HG03442 (cell line): ENCODE data around the gene VPS4B.

Experiments
- ATAC-seq: cut with Tn5 transposase; IDR thresholded peaks from one replicate; pipeline ENCODE4 v1.9.1; 2021; ENCODE audit warnings: mild to moderate bottlenecking, moderate library complexity; ENCODE audit not compliant: unreplicated experiment

Gene VPS4B

GRCh38 chr18:63431180-63431579 is 8.9 kb upstream of the VPS4B start:
- no peak for ATAC-seq

- ATAC-seq = no peak
Measured at GRCh38 chr18:63430526-63430925, 8.2 kb upstream of the VPS4B start.

DNA sequence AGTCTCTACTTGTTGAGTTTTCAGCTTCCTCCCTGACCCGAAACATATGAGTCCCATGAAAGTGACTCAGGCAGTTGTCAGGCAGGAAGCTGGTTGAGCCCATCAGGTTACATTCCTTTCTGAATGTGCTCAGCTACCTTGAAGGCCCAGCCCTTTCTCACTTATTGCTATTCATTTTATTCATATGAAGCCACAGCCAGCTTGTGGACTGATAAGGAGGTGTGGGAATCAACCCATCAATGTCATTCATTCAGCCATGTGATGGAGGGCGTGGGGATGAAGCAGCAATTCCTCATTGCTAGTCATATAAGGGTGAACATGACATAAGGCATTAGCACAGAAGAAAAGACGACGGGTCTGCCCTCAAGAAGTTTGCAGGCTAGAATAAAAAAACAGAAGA is 5.3 kb upstream of the VPS4B start:
- ATAC-seq = no peak

DNA sequence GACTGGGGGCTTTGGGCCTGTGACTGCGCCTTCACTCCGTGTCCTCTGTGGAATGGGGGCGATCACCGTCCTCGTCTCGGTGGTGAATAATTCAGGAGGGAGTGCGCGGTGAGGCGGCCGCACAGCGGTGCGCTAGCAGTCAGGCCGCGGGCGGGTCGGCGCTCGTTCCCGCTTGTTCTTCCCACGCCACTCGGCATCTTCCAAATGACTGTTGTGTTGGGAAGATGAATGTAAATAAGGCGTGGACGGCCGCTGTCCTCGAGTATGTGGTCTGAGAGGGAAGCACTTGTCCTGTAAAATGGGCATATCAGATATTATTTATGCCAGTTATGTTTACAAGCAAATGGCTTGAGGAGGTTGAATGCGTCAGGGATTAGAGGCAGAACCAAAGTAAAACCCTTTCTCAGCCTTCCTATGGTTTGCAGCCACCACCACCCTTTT is 608 bp upstream of the VPS4B start:
- peak; percentile 26 for ATAC-seq

DNA sequence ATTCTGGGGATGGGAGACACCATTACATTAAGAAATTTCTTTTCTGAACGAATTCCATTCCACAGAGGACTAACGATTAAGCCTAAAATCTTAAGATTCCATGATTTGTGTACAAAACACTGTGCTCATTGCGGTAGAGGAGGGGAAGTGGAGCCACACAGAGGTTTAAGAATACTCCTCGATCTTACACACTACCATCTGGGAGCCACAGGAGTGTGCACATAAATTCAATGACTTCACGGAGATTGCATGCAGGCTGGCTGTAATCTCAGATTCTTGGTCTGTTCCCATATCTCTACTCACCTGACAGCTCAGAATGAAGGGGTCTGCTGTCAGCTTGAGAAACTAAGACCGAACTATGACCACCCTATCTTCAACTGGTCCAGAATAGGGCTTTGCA is 762 bp downstream of the VPS4B start:
- ATAC-seq = no peak

DNA sequence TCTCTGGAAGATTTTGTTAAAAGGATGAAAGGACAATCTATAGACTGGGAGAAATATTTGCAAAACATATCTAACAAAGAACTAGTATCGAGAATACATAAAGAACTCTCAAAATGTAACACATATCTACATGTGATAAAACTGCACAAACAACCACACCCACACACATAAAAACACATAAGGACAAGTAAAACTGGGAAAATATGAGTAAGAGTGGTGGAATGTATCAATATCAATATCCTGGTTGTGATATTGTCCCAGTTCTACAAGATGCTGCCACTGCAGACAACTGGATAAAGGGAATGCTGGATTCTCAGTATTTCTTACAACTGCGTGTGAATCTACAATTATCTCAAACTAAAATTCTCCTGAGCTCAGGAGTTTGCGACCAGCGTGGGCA is 9.3 kb downstream of the VPS4B start:
- ATAC-seq = no peak

GRCh38 chr18:63410792-63411191 is 11.5 kb downstream of the VPS4B start:
- ATAC-seq = no peak

- no peak for ATAC-seq
Measured at GRCh38 chr18:63409301-63409700, 13.0 kb downstream of the VPS4B start.

DNA sequence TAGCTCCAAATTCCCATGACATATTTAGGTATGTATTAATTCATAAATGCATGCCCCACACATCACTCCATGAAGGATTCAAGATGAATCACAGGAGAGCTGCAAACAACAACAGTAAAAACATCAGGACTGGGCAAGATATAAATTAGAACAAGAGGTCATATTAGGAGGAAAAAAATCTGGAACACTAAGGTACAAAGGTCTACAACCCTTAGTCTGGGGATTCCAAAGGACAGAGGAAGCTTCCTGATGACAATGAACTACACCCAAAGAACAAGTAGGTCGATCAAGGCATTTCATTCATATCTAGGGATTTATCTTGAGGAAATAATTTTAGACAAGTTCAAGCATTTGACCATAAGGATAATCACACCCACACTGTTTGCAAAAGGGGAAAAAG is 14.5 kb downstream of the VPS4B start:
- ATAC-seq = no peak

DNA sequence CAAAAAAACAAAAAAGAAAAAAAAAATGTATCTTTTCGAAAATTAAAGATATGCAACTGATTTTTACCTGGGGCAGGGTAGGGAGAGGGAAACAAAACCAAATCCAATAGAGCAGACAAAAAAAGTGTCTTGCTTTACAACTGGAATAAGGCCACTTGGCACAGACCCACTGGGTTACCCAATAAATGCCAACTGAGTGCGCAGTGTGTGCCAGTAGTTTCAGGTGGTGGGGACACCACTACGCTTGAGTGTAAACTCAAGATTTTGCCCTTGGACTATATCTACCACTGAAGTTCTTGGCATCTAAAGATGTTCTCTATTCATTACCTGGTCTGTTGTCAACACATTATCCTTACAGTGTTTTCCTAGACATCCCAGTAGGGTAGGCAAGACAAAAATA is 16.3 kb downstream of the VPS4B start:
- no peak for ATAC-seq

- ATAC-seq = no peak
Measured at GRCh38 chr18:63402246-63403162, 19.8 kb downstream of the VPS4B start.

DNA sequence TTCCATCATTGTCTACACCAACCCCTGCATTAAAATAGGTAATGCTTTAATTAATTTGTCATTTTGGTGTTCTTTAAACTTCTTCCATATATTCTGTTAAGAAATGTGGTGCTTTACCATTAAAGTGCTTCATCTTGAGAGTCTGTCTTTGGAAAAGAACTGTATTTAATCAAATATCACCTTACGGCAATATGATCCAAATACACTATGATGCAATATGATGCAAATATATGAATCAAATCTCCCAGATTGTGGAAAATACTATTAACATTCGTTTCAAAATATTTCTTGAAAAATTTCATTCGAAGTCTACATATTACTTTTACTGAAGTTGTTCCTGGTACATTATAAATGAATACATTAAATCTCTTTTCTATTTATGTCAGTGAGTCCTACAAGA is 23.0 kb downstream of the VPS4B start:
- ATAC-seq = no peak

GRCh38 chr18:63397349-63397748 is 24.9 kb downstream of the VPS4B start:
- no peak for ATAC-seq

- no peak for ATAC-seq
Measured at GRCh38 chr18:63395503-63395902, 26.8 kb downstream of the VPS4B start.

GRCh38 chr18:63394954-63395353 is 27.3 kb downstream of the VPS4B start:
- no peak for ATAC-seq

DNA sequence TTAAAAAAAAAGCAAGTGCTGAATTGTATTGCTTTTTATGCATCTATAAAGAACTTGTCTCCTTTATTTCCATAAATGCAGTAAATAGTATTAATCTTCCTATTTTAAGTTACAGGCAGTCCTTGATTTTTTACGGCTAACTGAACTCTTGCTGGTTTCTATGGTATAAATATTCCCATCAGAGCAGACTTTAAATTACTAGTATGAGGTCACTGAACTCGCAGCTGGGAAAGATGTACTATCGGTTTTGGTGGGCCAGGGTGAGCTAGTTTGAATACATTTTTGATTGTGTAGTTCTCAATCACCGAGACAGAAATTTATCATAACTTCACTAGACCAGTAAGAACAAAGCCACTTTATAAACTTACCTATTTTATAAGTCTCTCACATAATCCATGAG is 34.4 kb downstream of the VPS4B start:
- no peak for ATAC-seq

DNA sequence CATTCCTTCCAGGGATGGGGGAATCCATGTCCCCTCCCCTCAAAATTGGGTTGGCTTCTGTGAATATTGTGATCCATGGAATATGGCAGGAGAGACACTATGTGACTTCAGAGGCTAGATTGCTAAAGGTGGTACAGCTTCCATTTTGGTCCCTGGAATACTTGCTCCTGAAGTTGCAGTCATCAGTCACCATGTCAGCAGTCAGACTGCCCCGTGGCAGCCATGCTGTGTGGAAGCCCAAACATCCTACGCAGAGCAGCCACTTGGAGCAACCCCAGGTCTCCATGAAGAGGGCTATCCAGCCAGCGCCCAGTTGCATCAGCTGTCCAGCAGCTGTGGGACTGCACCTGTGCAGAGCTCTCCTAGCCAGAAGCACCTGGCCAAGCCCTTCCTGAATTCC is 39.4 kb downstream of the VPS4B start:
- ATAC-seq = no peak

DNA sequence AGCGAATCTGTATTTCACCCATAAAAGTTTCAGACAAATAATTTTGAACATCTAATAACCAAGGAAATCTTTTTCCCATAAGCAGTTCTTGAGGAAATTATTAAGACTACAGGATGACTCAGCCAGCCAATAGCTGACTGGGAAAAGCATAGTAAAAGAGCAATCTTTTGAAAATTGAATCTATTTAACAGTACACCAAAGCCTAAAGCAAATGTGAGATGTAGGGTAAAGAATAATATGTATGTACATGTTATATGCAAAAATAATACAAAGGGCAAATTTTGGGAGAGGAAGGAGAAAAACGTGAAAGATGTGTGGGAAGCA is 42.7 kb downstream of the VPS4B start:
- ATAC-seq = no peak

- ATAC-seq = peak; percentile 63
Measured at GRCh38 chr18:63378919-63379638, 43.2 kb downstream of the VPS4B start.

DNA sequence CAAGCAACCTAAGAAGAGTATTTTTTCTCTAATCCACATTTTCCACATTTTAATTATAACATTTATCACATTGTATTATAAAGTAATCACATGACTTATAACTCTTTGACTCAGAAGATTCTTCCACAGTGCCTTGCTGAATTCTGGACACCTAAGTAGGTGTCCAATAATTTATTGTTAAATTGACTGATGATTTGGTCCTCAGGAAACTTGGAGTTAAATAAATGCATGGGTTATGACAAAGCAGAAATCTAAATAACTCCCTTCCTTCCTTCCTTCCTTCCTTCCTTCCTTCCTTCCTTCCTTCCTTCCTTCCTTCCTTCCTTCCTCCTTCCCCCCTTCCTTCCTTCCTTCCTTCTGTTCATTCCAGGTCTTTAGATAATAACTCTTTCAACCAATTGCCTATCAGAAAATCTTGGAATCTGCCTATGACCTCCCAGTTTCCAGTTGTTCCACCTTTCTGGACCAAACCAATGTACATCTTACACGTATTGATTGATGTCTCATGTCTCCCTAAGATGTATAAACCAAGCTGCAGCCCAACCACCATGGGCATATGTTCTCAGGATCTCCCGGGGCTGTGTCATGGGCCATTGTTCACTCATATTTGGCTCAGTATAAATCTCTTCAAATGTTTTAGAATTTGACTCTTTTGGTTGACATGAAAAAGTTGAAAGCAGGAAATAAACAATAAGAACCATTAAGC is 44.8 kb downstream of the VPS4B start:
- no peak for ATAC-seq

GRCh38 chr18:63376538-63376937 is 45.7 kb downstream of the VPS4B start:
- no peak for ATAC-seq

- no peak for ATAC-seq
Measured at GRCh38 chr18:63374540-63374939, 47.7 kb downstream of the VPS4B start.
